Cerebellar nuclear complex (tissue), 1 donor: ENCODE measurements around the gene CD59.
A peak's percentile ranks its signal among the peaks of the same experiment; 100 is the strongest.
"Not testable (repeated sequence)": the region's sequence is repeated elsewhere in the genome, so short reads cannot be mapped to it uniquely, and the experiment has no call there.

Source experiments
- DNase-seq, 2 experiments: peaks; one replicate each; lab custom pipeline; 2025; lab: John Stamatoyannopoulos, UW

The CD59 gene

GRCh38 chr11:33665350-33666106, 70.7 kb downstream of the CD59 start:
- DNase-seq = no peak

- DNase-seq = no peak
Observed at GRCh38 chr11:33664827-33665226, 71.4 kb downstream of the CD59 start.

GRCh38 chr11:33664166-33664565, 72.1 kb downstream of the CD59 start:
- no peak for DNase-seq

- peak; percentile 68 to 88 for DNase-seq
Observed at GRCh38 chr11:33663121-33663520, 73.1 kb downstream of the CD59 start.

GRCh38 chr11:33661526-33661925, 74.7 kb downstream of the CD59 start:
- not testable (repeated sequence) for DNase-seq

GRCh38 chr11:33660962-33661361, 75.3 kb downstream of the CD59 start:
- DNase-seq = no peak

- no peak for DNase-seq
Observed at GRCh38 chr11:33659370-33660139, 76.7 kb downstream of the CD59 start.

GRCh38 chr11:33658195-33658900, 77.9 kb downstream of the CD59 start:
- DNase-seq = no peak

DNA sequence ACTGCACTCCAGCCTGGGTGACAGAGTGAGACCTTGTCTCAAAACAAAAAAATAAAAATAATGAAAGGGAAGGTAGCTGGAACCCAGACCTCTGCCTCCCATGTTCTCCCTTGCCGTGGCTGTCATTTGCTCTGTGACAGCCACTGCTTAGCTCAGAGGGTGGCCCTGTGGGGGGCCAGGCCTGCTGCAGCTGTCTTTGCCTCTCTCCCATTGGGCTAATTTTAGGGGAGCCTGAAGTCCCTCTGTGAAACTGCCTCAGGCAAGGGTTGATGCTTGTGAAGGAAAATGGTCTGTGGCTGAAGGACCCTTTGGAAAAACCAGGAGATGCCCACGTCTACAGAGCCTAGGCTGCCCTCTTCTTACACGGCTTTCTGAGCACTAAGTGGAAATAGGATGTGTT, 78.5 kb downstream of the CD59 start:
- DNase-seq = no peak

GRCh38 chr11:33656768-33657167, 79.5 kb downstream of the CD59 start:
- DNase-seq = no peak

DNA sequence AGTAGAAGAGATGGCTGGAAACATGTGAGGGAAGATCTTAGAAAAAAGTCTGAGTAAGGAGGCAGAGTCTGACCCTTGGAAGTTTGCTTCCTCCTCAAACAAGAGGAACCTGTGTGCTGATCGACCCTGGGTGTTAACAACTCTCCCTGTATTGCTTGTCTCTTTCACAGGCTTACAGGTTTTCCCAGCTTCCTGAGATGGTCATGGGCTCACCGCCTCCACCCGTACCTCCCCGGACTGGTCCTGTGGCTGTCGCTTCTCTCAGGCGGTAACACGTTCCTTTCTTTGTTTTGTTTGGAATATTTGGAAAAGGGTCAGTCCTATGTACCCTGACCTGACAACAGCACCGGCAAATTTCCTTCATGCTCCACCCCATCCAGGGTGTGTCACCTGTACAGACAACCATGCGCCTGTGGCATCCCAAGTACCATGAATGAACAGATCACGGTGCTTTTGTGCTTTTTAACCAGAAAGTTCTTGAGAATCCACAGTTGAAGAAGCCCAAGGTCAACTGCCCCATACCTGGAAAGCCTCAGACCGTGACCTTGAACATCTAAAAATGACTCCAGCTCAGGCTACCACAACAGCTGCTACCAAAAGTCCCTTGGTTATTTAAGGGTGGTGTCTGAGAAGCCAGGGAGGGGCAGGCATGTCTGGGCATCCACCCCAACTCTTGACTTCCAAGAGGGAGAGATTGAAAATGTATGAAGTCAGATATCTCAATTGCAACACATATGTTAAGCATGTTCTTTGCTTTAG, 80.2 kb downstream of the CD59 start:
- DNase-seq = no peak

- DNase-seq = no peak
Observed at GRCh38 chr11:33654594-33654993, 81.6 kb downstream of the CD59 start.
